ENCODE results near the gene AEN.

Gene AEN

DNA sequence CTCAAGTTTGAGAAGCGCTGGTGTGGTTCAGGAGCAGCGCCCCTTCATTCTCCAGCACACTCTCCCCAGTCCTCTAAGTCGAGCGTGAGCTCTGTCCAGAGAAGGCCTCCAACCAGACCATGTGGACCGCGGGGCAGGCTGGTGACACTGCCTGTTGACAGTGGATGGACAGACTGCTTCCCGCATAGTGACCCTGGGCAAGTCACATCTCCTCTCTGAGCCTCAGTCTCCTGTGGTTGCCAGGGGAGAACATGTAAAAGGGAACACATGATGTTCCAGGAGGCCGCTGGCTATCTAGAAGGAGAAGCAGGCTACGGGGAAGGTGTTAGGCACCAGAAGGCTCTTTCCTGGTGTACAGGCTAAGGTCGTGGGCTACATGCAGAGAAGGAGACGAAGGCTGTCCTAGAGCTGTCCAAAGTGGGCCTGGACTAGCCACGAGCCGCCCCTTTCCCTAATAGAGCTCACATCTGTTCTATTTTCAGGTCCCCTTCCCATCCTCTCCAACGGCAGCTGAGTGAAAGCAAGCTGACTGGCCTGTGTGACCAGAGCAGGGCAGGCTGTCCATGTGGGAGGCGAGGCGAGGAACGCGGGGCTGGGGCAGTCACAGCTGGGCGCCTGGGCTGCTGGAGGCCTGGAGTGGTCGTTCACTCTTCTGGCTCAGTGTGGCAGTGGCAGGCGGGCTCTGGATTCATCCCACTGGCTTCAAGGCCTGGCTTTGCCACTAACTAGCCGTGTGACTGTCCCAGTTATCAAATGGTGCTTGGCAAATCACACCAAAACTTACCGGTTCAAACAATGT is 28.8 kb downstream of the AEN start:
- DNase-seq (ENCODE audit: low read depth in 2 of 3, low spot score in 1 of 3), result no peak

- DNase-seq (ENCODE audit: low read depth in 2 of 3, low spot score in 1 of 3), result no peak
These were observed 29.4 kb downstream of the AEN start for GRCh38 chr15:88650556-88650955.

GRCh38 chr15:88651136-88651732 is 30.1 kb downstream of the AEN start:
- no peak for DNase-seq (ENCODE audit: low read depth in 2 of 3, low spot score in 1 of 3)

DNA sequence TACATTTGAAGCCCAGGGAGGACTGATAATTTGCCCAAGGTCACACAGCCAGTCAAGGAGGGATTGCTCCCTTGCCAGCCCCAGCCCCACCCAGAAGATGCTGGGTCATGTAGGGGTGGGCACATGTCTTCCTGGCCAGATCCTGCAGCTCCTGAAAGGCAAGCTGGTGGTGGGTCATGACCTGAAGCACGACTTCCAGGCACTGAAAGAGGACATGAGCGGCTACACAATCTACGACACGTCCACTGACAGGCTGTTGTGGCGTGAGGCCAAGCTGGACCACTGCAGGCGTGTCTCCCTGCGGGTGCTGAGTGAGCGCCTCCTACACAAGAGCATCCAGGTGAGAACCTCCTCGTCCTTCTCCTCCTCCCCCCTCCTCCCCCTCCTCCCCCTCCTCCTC is 30.8 kb downstream of the AEN start:
- no peak for DNase-seq (ENCODE audit: low read depth in 2 of 3, low spot score in 1 of 3)

GRCh38 chr15:88652456-88653199 is 31.5 kb downstream of the AEN start:
- no peak for DNase-seq (ENCODE audit: low read depth in 2 of 3, low spot score in 1 of 3)

DNA sequence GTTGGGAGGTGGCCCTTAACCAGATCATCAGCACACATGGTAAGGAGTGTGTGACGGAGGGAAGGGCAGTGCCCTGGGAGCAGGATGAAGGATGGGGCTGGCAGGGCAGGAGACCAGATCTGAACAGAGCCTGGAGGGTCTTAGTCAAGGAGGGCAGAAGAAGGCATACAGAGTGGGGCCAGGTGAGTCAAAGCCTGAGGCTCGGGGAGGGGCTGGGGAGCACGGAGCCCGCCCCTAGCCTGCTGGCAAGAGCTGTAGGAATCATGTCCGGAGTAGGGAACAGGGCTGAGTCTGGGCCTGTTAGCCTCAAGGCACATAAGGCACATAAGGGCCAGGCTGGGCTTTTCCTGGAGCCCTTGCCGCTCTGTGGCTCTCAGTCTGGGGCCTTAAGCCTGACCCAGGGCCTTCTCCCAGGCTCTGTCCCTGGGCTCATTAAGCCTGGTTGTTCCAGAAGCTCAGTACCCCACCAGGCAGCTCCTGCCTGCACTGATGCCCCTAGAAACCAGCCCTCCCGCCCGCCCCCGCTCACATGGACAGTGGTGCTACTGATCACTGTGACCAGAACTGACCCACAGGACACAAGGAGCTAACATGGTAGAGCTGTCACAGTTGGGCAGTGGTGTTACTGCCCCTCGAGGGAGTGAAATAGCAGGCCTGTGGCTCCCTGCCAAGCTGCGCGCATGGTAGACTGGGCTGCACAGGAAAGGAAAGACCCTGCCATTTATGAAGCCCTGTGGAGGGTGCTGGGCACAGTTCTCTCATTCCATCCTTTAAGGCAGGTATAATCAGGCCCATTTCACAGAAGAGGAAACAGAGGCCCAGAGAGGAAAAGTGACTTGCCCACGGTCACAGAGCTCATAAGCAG is 32.3 kb downstream of the AEN start:
- DNase-seq (ENCODE audit: low read depth in 2 of 3, low spot score in 1 of 3), result no peak

- no peak for DNase-seq (ENCODE audit: low read depth in 2 of 3, low spot score in 1 of 3)
These were observed 33.4 kb downstream of the AEN start for GRCh38 chr15:88654430-88655102.

DNA sequence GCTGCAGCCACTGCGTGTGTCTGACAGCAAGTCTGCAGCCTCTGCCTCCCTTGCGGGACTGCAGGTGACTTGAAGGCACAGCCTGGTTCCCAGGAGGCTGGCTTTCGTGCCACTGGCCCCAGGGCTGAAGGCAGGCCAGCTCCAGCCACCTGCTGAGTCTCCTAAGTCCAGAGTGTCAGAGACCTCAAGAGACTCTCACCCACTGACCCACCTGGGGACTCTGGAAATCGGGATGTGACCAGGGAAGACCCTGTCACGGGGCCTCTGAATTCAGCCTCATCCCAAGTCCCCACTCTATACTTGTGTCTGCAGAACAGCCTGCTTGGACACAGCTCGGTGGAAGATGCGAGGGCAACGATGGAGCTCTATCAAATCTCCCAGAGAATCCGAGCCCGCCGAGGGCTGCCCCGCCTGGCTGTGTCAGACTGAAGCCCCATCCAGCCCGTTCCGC is 34.0 kb downstream of the AEN start:
- DNase-seq (ENCODE audit: low read depth in 2 of 3, low spot score in 1 of 3), result no peak

DNA sequence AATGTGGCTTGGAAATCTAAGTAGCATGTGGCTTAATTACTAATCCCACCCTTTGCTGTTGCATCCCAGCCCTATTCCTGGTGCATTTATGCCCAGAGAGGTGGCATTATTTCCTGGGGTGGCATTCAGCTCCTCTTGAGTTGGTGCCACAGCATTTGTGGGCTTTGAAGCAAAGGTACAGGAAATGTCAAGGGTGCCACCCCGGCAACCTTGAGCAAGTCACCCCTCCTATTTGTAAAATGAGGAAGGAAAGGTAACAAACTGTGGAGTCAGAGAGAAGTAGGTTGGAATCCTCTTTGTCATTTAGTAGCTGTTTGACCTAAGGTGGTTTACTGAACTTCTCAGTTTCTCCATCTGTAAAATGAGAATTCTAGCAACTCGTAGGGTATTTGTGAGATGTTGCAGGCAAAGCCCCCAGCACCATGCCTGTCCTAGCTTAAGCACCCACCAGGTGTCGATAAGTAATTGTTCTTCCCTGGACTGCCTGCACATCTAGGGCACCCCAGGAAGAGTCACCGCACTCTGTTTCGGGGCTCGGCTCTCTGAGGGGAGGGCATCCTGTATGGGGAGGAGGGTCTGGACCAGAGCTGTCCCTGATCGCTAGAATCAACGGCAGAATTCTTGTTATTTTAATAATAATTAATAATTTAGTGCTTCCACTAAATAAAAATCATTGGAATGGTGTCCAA is 34.8 kb downstream of the AEN start:
- DNase-seq (ENCODE audit: low read depth in 2 of 3, low spot score in 1 of 3), result no peak

DNA sequence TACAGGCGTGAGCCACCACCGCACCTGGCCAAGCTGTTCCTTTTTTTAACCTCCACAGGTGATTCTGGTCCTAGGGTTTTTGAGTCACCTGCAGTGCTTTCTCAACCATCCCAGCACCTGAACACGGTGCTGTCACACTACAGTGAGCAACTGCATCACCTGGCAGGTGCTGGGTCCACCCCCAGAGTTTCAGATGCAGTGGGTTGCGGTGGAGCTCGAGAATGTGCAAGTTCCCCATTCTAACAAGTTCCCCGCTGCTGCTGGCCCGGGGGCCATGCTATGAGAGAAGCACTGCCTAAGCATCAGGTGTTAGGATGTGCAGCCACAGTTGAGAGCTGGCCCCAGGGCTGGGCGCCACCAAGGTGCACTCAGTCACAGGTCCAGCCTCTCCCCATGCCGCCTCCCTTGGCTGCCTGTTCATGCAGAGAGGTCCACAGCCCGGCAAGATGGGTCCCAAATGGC is 35.7 kb downstream of the AEN start:
- no peak for DNase-seq (ENCODE audit: low read depth in 2 of 3, low spot score in 1 of 3)

DNA sequence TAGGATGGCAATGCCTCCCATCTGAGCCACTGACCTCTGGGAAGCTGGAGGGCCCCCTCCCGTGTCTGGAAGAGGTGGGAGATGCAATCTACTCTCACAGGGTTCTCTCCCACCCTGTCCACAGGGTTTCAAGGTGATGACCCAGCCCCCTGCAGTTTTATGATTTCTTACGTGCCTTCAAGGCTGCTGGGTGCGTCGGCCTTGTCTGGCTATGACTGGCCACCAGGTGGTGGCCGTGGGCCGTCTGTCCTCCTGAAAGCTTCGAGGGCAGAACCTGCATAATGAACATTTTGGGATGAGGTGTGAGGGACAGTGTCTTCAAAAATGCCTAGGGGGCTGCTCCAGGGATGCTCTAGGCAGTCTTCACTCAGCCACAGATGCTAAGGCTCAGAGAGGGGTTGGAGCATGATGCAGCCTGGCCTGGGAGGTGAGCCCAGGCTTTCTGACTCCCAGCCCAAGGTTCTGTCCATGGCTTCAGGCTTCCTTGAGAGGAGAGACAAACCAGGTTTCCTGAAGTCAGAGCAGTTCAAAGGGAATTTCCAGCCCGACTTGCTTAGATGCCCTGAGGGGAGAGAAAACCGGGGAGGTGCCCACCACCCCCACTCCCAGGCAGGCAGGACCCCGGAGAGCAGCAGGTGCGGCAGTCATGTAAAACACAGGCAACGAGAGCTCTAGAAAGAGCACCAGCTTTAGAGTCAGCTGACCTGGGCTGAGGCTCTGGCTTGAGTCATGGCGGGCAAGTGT is 36.4 kb downstream of the AEN start:
- no peak for DNase-seq (ENCODE audit: low read depth in 2 of 3, low spot score in 1 of 3)

DNA sequence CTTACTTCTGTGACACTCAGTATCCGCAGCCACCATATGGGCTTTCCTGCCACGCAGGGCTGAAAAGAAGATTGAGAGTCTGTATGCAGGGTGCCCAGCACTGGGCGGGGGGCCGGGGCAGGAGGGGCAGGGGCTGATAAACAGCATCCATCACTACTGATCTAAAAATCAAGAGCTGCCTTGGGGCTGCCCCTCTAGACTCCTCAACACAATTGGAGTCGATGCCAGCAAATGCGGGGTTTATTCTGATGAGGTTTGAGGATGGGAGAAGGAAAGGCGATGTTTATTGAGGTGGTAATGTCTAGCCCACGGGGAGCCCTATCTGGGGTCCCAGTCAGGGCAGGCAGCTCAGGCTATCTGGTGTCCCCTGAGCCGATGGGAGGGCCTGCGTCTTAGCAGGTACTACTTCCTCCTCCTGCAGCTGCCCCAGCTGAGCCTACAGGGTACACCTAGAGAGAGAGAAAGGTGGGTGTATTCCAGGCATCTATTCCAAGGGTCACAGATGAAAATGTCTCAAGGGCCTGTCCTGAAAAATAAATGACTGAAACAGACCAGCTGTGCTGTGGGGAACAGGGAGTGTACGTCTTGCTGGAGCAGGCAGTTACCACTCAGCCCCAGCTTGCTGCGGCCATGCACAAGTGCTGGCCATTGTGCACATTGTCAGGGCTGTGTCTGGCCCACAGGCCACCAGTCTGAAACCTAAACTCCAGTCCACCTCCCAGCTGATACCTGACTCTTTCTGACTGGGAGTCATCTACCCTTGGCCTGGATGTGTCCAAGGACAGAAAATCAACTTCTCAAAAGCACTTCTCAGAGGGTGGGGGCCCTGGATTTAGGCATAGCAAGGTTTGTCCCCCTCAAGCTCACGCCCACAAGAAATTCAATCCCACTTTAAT is 37.2 kb downstream of the AEN start:
- no peak for DNase-seq (ENCODE audit: low read depth in 2 of 3, low spot score in 1 of 3)

DNA sequence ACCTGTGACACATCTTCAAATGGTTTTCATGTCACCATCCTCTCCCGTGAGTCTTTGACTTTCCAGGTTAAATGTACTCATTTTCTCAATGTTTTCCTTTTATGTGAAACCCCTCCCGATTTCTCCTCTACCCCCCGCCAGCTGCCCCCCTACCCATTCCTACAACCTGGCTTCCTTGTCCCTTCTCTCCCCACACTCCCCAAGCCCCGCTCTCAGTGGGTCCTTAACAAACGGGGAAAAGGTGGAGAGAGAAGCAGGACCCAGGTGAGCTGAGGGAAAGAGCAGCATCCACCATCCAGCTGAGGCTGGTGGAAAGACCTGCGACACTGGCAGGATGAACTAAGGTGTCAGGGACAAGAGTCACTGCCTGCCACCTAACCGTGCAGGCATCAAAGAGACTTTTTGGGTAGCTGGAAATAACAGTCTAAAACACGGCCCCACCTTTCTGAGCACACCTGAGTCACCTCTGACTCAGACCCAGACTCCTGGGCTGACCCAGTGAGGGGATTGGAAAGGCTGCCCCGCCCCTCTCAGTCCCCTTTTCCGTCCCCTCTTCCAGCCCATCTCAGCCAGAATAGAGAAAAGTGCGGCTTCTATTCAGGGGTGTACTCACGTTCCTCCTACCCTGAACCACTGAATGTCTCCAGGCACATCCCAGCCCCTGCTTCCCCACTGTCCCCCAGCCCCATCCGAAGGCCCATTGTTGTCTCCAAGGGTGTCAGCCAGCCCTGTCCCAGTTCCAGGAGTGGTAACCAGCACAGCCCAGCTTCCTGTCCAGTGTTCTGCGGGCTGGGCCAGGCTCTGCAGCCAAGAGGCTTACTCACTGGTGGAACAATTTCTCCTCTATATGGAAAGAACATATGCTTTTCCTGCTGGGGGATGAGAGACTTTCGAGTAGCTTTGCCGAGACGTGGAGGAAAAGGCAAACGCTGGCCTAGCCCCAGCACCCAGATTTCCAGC is 38.1 kb downstream of the AEN start:
- DNase-seq (ENCODE audit: low read depth in 2 of 3, low spot score in 1 of 3), result no peak

DNA sequence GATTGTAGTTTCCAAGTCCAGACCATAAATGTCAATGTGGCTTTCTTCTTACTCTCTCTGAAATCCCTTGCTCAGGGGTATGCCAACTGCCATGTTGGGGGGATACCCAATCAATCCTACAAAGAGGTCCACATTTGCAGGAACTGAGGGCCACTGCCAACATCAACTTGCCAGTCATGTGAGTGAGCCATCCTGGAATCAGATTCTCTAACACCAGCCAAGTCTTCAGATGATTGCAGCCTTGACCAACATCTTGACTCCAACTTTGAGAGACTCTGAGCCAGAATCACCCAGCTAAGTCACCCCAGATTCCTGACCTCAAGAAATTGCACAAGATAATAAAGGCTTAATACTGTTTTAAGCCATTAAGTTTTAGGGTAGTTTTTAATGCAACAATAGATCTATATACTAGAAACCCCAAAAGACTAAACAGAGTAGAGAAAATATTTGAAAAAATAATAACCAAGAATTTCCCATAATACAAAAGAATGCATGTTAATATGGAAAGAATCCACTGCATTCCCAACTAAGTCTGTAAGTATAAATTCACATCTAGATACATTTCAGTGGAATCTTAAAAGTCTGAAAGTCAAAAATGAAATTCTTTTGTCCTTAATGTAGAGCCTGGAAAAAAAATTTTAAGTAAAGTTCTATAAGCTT is 40.0 kb downstream of the AEN start:
- DNase-seq (ENCODE audit: low read depth in 2 of 3, low spot score in 1 of 3), result no peak

DNA sequence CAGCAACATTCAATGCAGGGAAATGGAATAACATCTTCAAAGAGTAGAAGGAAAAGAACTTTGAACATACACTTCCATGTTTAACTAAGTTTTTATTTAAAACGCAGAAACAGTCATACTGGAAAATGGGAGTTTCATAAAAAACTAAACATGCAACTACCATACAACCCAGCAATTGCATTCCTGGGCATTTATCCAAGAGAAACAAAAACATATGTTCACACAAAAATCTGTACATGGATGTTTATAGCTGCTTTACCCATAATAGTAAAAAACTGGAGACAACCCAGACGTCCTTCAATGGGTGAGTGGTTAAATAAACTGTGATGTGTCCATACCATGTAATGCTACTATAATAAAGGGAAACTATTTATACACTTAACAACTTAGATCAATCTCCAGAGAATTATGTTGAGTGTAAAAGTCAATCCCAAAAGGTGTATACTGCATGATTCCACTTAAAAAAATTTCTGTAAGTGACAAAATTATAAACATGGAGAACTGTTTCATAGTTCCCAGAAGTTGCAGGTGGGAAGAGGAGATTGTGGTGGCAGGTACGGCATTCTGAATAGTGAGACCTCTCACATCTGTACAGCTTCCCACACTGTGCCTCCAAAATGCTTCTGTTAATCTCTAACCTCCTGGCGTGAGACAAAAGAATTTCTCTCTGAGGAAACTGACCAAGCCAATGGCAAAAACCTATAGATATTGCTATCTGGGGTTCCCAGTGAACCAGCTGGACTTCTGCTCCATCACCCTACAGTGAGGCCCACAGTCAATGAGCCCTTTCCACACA is 40.8 kb downstream of the AEN start:
- no peak for DNase-seq (ENCODE audit: low read depth in 2 of 3, low spot score in 1 of 3)

GRCh38 chr15:88663141-88663621 is 42.0 kb downstream of the AEN start:
- DNase-seq (ENCODE audit: low read depth in 2 of 3, low spot score in 1 of 3), result no peak

Data from stimulated activated CD4-positive, alpha-beta T cell treated with anti-CD3 and anti-CD28 coated beads, Interleukin-12 subunit alpha, Interleukin-12 subunit beta, amount 100 ng/mL, for 48 hours (primary cell).